RPMI8226 (cell line): ENCODE results near the gene SERPINA5.

ENCODE experiments used
- DNase-seq: peaks from one replicate; pipeline ENCODE4 v3.0.0-alpha.2; 2015

Gene SERPINA5

GRCh38 chr14:94581127-94581999 is at the start of gene SERPINA5:
Gene SERPINA5 (plus strand): TSS chr14:94581426. CDS start chr14:94587363, 5,937 bp downstream.
- peak; percentile 8 for DNase-seq

- DNase-seq: no peak
Measured at GRCh38 chr14:94532447-94532846, 48.8 kb upstream of the SERPINA5 start.

- no peak for DNase-seq
Measured at GRCh38 chr14:94535506-94535905, 45.7 kb upstream of the SERPINA5 start.

GRCh38 chr14:94536836-94537235 is 44.4 kb upstream of the SERPINA5 start:
- peak; percentile 14 for DNase-seq

GRCh38 chr14:94538070-94538740 is 43.0 kb upstream of the SERPINA5 start:
- no peak for DNase-seq

GRCh38 chr14:94539181-94539580 is 42.0 kb upstream of the SERPINA5 start:
- no peak for DNase-seq

GRCh38 chr14:94540031-94540794 is 41.0 kb upstream of the SERPINA5 start:
- no peak for DNase-seq

GRCh38 chr14:94541234-94541975 is 39.8 kb upstream of the SERPINA5 start:
- DNase-seq: no peak

GRCh38 chr14:94542111-94542810 is 39.0 kb upstream of the SERPINA5 start:
- DNase-seq: no peak

GRCh38 chr14:94542811-94543440 is 38.3 kb upstream of the SERPINA5 start:
- DNase-seq: no peak

GRCh38 chr14:94543449-94544124 is 37.6 kb upstream of the SERPINA5 start:
- DNase-seq: no peak

GRCh38 chr14:94544726-94545125 is 36.5 kb upstream of the SERPINA5 start:
- no peak for DNase-seq

- DNase-seq: no peak
Measured at GRCh38 chr14:94545131-94545841, 35.9 kb upstream of the SERPINA5 start.

GRCh38 chr14:94547151-94547680 is 34.0 kb upstream of the SERPINA5 start:
- no peak for DNase-seq

GRCh38 chr14:94547726-94548125 is 33.5 kb upstream of the SERPINA5 start:
- DNase-seq: no peak

- DNase-seq: no peak
Measured at GRCh38 chr14:94548131-94548998, 32.9 kb upstream of the SERPINA5 start.

GRCh38 chr14:94548999-94549985 is 31.9 kb upstream of the SERPINA5 start:
- peak; percentile 37 for DNase-seq

GRCh38 chr14:94550041-94550440 is 31.2 kb upstream of the SERPINA5 start:
- DNase-seq: no peak
